Erythroblast (primary cell): ENCODE data around the gene SLC6A11.

Experiments
- GATA1 ChIP-seq: IDR thresholded peaks from 2 replicates; pipeline ENCODE4 v1.6.1; 2011; ENCODE audit warnings: low read depth, mild to moderate bottlenecking, control low read depth, low read length, moderate library complexity
- POLR2A ChIP-seq: IDR thresholded peaks from 2 replicates; pipeline ENCODE4 v1.6.1; 2011; ENCODE audit warnings: mild to moderate bottlenecking, low read length

DNA sequence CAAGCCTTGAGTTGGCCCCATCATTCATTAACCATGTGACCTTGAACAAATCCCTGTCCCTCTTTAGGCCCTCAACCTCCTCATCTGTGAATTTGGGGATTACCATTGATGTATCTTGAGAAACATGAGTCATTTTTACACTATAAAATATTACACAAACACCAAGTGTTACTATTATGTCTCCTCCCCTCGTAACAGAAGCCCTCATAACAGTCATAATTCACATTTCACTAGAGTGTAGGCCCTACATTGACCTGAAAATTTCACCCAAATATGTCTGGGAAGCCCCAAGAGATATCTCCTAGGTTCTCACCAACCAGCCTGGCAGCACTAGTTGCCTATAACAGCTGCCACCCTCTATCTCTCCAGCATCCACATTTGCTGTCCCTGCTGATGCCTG is 160.7 kb downstream of the SLC6A11 start:
- no peak for TF ChIP-seq POLR2A
- TF ChIP-seq GATA1: no peak
